HepG2 (cell line): ENCODE measurements around the gene ANKRD40CL. TPM values are rescaled to one million over a fixed set of nuclear protein-coding genes. Genes with fewer than 3 reads are reported as not detected.
A peak's percentile ranks its signal among the peaks of the same experiment; 100 is the strongest.

Experiments
- ARID4A ChIP-seq: sonication (generic); formaldehyde crosslinking; IDR thresholded peaks from 2 replicates; pipeline ENCODE4 v1.5.0; 2020; ENCODE audit warnings: mild to moderate bottlenecking, missing genetic modification reagents, borderline replicate concordance
- CEBPG ChIP-seq: IDR thresholded peaks from 2 replicates; pipeline ENCODE4 v1.6.1; 2016
- DZIP1 ChIP-seq: sonication (generic); formaldehyde crosslinking; IDR thresholded peaks from 2 replicates; pipeline ENCODE4 v1.5.0; 2020; ENCODE audit warnings: mild to moderate bottlenecking, missing genetic modification reagents
- IKZF1 ChIP-seq: fragments of 450-650 bp; IDR thresholded peaks from 2 replicates; pipeline ENCODE4 v1.7.1; 2016
- IKZF5 ChIP-seq: IDR thresholded peaks from 2 replicates; pipeline ENCODE4 v1.6.1; 2018; ENCODE audit warnings: missing genetic modification reagents, mild to moderate bottlenecking, missing compliant biosample characterization
- KAT2B ChIP-seq: fragments of 150-350 bp; IDR thresholded peaks from 2 replicates; pipeline ENCODE4 v1.6.1; 2014; ENCODE audit warnings: low read depth, low read length, borderline replicate concordance
- KDM2A ChIP-seq: sonication (generic); formaldehyde crosslinking; IDR thresholded peaks from 2 replicates; pipeline ENCODE4 v1.4.0; 2020; ENCODE audit warnings: low read depth, missing genetic modification reagents, borderline replicate concordance
- KMT2A ChIP-seq: sonication (generic); formaldehyde crosslinking; IDR thresholded peaks from 2 replicates; pipeline ENCODE4 v1.4.0; 2020; ENCODE audit warnings: missing genetic modification reagents
- MEF2D ChIP-seq: sonication (generic); formaldehyde crosslinking; IDR thresholded peaks from 2 replicates; pipeline ENCODE4 v1.5.1; 2020; ENCODE audit warnings: mild to moderate bottlenecking, missing genetic modification reagents
- MIER3 ChIP-seq: IDR thresholded peaks from 2 replicates; pipeline ENCODE4 v1.6.1; 2016; ENCODE audit warnings: missing compliant biosample characterization, borderline replicate concordance
- NCOA1 ChIP-seq: sonication (generic); formaldehyde crosslinking; IDR thresholded peaks from 2 replicates; pipeline ENCODE4 v1.9.0; 2021; ENCODE audit warnings: missing genetic modification reagents
- NR0B2 ChIP-seq: sonication (generic); formaldehyde crosslinking; IDR thresholded peaks from 2 replicates; pipeline ENCODE4 v1.4.0; 2020; ENCODE audit warnings: mild to moderate bottlenecking, missing genetic modification reagents
- PITX1 ChIP-seq: sonication (generic); formaldehyde crosslinking; IDR thresholded peaks from 2 replicates; pipeline ENCODE4 v1.5.1; 2020; ENCODE audit warnings: mild to moderate bottlenecking, missing genetic modification reagents
- RXRA ChIP-seq: sonication (generic); formaldehyde crosslinking; IDR thresholded peaks from 2 replicates; pipeline ENCODE4 v1.5.1; 2020; ENCODE audit warnings: missing genetic modification reagents
- SOX5 ChIP-seq: IDR thresholded peaks from 2 replicates; pipeline ENCODE4 v1.6.1; 2016; ENCODE audit warnings: borderline replicate concordance
- TCF7L2 ChIP-seq: IDR thresholded peaks from 2 replicates; pipeline ENCODE4 v1.6.1; 2011; ENCODE audit warnings: mild to moderate bottlenecking, low read depth, low read length, moderate library complexity
- ZNF331 ChIP-seq: sonication (generic); formaldehyde crosslinking; IDR thresholded peaks from 2 replicates; pipeline ENCODE4 v1.4.0; 2020; ENCODE audit warnings: missing genetic modification reagents
- ZNF33B ChIP-seq: sonication (generic); formaldehyde crosslinking; IDR thresholded peaks from 2 replicates; pipeline ENCODE4 v1.5.1; 2020; ENCODE audit warnings: mild to moderate bottlenecking, missing genetic modification reagents
- ZNF503 ChIP-seq: sonication (generic); formaldehyde crosslinking; IDR thresholded peaks from 2 replicates; pipeline ENCODE4 v1.4.0; 2020; ENCODE audit warnings: missing genetic modification reagents
- ZNF614 ChIP-seq: IDR thresholded peaks from 2 replicates; pipeline ENCODE4 v1.6.1; 2018; ENCODE audit warnings: missing biosample characterization, missing genetic modification reagents, inconsistent platforms, borderline replicate concordance
- ZNF891 ChIP-seq: sonication (generic); formaldehyde crosslinking; IDR thresholded peaks from 2 replicates; pipeline ENCODE4 v1.5.0; 2020; ENCODE audit warnings: mild to moderate bottlenecking, missing genetic modification reagents
- polyA plus RNA-seq, 8 experiments: library from polyadenylated mRNA; depleted of rRNA in 3 of 8; stranded (reverse) in 7 of 8; unstranded in 1 of 8; fragments of >200 nt; fragmentation: Illumina TruSeq in 4 of 8; extraction: Trizol in 4 of 8; gene quantifications; 2 replicates each; pipeline versions ENCODE4 v1.2.1 to v1.2.3, GENCODE V29; 2011 to 2016; ENCODE audit warnings: low read depth in 4 of 8, missing spikeins in 1 of 8, mixed read lengths in 1 of 8; ENCODE audit not compliant: insufficient read depth in 1 of 8
- total RNA-seq, 5 experiments: library from RNA; depleted of rRNA; stranded (reverse); fragments of >200 nt; fragmentation: Illumina TruSeq; extraction: Trizol; gene quantifications; 2 replicates each; pipeline ENCODE4 v1.2.3, GENCODE V29; 2016; ENCODE audit warnings: low read depth in 1 of 5

Gene ANKRD40CL
- total and polyA plus RNA-seq, 2 of the 13 experiments (the other 11 are each of a cell fraction or from before 2014, with no cell fraction given): 0.03 to 0.11 TPM

GRCh38 chr17:50806141-50806643, 38.9 kb upstream of the ANKRD40CL start (continued):
- TF ChIP-seq DZIP1: 0 out of 2 replicates have a peak, but pooled peaks have one; percentile 8
- TF ChIP-seq ZNF33B (CRISPR knock-in tag): peak; percentile 57; the same call in 1 of the 2 replicates
- 0 out of 2 replicates have a peak, but pooled peaks have one; percentile 47 for TF ChIP-seq KMT2A (CRISPR knock-in tag)
- peak; percentile 60 for TF ChIP-seq RXRA (CRISPR knock-in tag)
- TF ChIP-seq KAT2B: no peak
- TF ChIP-seq ZNF891 (CRISPR knock-in tag): peak; percentile 79; the same call in 1 of the 2 replicates
- peak; percentile 28; the same call in 1 of the 2 replicates for TF ChIP-seq ARID4A (CRISPR knock-in tag)
- peak; percentile 63; the same call in 1 of the 2 replicates for TF ChIP-seq PITX1 (CRISPR knock-in tag)
- peak; percentile 46; the same call in 1 of the 2 replicates for TF ChIP-seq IKZF5 (CRISPR knock-in tag)
- no peak for TF ChIP-seq IKZF1
- TF ChIP-seq ZNF331 (CRISPR knock-in tag): peak; percentile 23; the same call in 1 of the 2 replicates
- no peak for TF ChIP-seq ZNF614 (CRISPR knock-in tag)
- no peak for TF ChIP-seq NCOA1
- no peak for TF ChIP-seq TCF7L2
- peak; percentile 29 for TF ChIP-seq SOX5 (CRISPR knock-in tag)
- TF ChIP-seq MEF2D (CRISPR knock-in tag): no peak
- TF ChIP-seq ZNF503 (CRISPR knock-in tag): no peak
- peak; percentile 50; the same call in 1 of the 2 replicates for TF ChIP-seq MIER3 (CRISPR knock-in tag)
- TF ChIP-seq NR0B2: 0 out of 2 replicates have a peak, but pooled peaks have one; percentile 50
- peak; percentile 39; the same call in 1 of the 2 replicates for TF ChIP-seq KDM2A (CRISPR knock-in tag)
- peak; percentile 52; the same call in 1 of the 2 replicates for TF ChIP-seq CEBPG (CRISPR knock-in tag)
